Hepatocyte (in vitro differentiated cells): ENCODE data around the gene FOSL1.

Source experiments
- EZH2phosphoT487 ChIP-seq: fragments of 200-600 bp; sonication (generic); IDR thresholded peaks from one replicate; pipeline ENCODE4 v1.6.1; 2018; ENCODE audit warnings: antibody characterized with exemption, mild to moderate bottlenecking, low read depth, moderate library complexity; ENCODE audit not compliant: unreplicated experiment, severe bottlenecking
- TF ChIP-seq, protein P1 (sequence below): fragments of 200-600 bp; sonication (generic); IDR thresholded peaks from 2 replicates; pipeline ENCODE4 v1.5.1; 2016; ENCODE audit warnings: antibody characterized with exemption, mild to moderate bottlenecking; ENCODE audit not compliant: poor library complexity

DNA sequence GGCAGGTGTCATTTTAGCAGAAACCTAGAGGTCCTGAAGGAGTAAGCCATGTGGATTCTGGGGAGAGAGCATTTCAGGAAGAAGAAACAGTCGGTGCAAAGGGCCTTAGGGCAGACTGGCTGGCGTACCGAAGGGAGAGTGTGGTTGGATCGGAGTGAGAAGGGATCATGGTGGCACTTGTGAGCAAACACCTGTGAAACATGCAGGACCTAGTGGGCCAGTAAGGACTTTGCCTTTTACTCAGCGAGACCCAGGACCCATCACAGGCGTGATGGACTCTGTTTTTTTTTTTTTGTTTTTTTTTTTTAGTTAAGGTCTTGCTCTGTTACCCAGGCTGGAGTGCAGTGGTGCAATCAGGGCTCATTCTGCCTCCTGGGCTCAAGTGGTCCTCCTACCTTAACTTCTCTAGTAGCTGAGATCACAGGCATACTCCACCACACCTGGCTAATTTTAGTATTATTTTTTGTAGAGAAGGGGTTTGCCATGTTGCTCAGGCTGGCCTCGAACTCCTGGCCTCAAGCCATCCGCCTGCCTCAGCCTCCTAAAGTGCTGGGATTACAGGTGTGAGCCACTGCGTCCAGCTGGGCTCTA, 41.6 kb upstream of the FOSL1 start:
- TF ChIP-seq, protein P1, sequence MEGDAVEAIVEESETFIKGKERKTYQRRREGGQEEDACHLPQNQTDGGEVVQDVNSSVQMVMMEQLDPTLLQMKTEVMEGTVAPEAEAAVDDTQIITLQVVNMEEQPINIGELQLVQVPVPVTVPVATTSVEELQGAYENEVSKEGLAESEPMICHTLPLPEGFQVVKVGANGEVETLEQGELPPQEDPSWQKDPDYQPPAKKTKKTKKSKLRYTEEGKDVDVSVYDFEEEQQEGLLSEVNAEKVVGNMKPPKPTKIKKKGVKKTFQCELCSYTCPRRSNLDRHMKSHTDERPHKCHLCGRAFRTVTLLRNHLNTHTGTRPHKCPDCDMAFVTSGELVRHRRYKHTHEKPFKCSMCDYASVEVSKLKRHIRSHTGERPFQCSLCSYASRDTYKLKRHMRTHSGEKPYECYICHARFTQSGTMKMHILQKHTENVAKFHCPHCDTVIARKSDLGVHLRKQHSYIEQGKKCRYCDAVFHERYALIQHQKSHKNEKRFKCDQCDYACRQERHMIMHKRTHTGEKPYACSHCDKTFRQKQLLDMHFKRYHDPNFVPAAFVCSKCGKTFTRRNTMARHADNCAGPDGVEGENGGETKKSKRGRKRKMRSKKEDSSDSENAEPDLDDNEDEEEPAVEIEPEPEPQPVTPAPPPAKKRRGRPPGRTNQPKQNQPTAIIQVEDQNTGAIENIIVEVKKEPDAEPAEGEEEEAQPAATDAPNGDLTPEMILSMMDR, result no peak
- no peak for TF ChIP-seq EZH2phosphoT487
